Neural cell (in vitro differentiated cells): ENCODE data around the gene TSFM. TPM values are rescaled to one million over a fixed set of nuclear protein-coding genes. Genes with fewer than 3 reads are reported as not detected.

Source experiments
- H2AFZ ChIP-seq: fragments of 200-600, 300-800 bp; sonication (generic), shearing (Covaris generic); 2 replicates; pipeline ENCODE4 v1.6.0; 2014; ENCODE audit warnings: low read depth, mild to moderate bottlenecking, antibody characterized with exemption, low read length, moderate library complexity
- H3F3A ChIP-seq: fragments of 200-600 bp; shearing (Covaris generic); 2 replicates; pipeline ENCODE4 v1.6.1; 2016; ENCODE audit warnings: mild to moderate bottlenecking, moderate library complexity, mixed read lengths, antibody characterized with exemption, low read length; ENCODE audit not compliant: insufficient read depth, poor library complexity, severe bottlenecking
- H3K27ac ChIP-seq: fragments of 200-600, 300-800 bp; sonication (generic), shearing (Covaris generic); 2 replicates; pipeline ENCODE4 v1.5.1; 2014; ENCODE audit warnings: mild to moderate bottlenecking, low read length, moderate library complexity
- H3K27me3 ChIP-seq: fragments of 300-800, 200-600 bp; sonication (generic), shearing (Covaris generic); 2 replicates; pipeline ENCODE4 v1.6.0; 2014; ENCODE audit warnings: mild to moderate bottlenecking, low read depth, low read length, moderate library complexity; ENCODE audit not compliant: insufficient read depth
- H3K36me3 ChIP-seq: fragments of 300-800, 200-600 bp; sonication (generic), shearing (Covaris generic); 2 replicates; pipeline ENCODE4 v1.5.1; 2014; ENCODE audit warnings: mild to moderate bottlenecking, antibody characterized with exemption, low read length, moderate library complexity; ENCODE audit not compliant: insufficient read depth
- H3K4me2 ChIP-seq: fragments of 300-800, 200-600 bp; sonication (generic), shearing (Covaris generic); 2 replicates; pipeline ENCODE4 v1.6.0; 2014; ENCODE audit warnings: mild to moderate bottlenecking, low read length
- H3K4me3 ChIP-seq: fragments of 300-800, 200-600 bp; sonication (generic), shearing (Covaris generic); 2 replicates; pipeline ENCODE4 v1.5.1; 2014; ENCODE audit warnings: mild to moderate bottlenecking, low read length, moderate library complexity
- H3K79me2 ChIP-seq: fragments of 200-600 bp; shearing (Covaris generic); replicated peaks from 2 replicates; pipeline ENCODE4 v1.6.0; 2014; ENCODE audit warnings: mild to moderate bottlenecking, low read length, moderate library complexity; ENCODE audit not compliant: insufficient read depth
- H3K9ac ChIP-seq: fragments of 300-800, 200-600 bp; sonication (generic), shearing (Covaris generic); 2 replicates; pipeline ENCODE4 v1.6.1; 2016; ENCODE audit warnings: mild to moderate bottlenecking, low read length, mixed read lengths
- H3K9me2 ChIP-seq: fragments of 200-600 bp; shearing (Covaris generic); 2 replicates; pipeline ENCODE4 v1.6.1; 2016; ENCODE audit warnings: mild to moderate bottlenecking, low read length, mixed read lengths; ENCODE audit not compliant: insufficient read depth
- H3K9me3 ChIP-seq: fragments of 200-600, 300-800 bp; sonication (generic), shearing (Covaris generic); 2 replicates; pipeline ENCODE4 v1.6.1; 2016; ENCODE audit warnings: mild to moderate bottlenecking, mixed run types, low read length, moderate library complexity, mixed read lengths
- H4K20me1 ChIP-seq: fragments of 200-600 bp; shearing (Covaris generic); 2 replicates; pipeline ENCODE4 v1.6.1; 2016; ENCODE audit warnings: mild to moderate bottlenecking, mixed run types; ENCODE audit not compliant: insufficient read depth
- EP300 ChIP-seq: fragments of 450-650 bp; conservative IDR thresholded peaks from 2 replicates; pipeline ENCODE4 v1.6.1; 2014; ENCODE audit warnings: antibody characterized with exemption, mild to moderate bottlenecking, moderate library complexity; ENCODE audit not compliant: poor library complexity, severe bottlenecking
- EZH2 ChIP-seq: fragments of 200-600, 300-800 bp; shearing (Covaris generic), sonication (generic); IDR thresholded peaks from 2 replicates; pipeline ENCODE4 v1.6.1; 2014; ENCODE audit warnings: antibody characterized with exemption, low read length, borderline replicate concordance, mild to moderate bottlenecking; ENCODE audit not compliant: insufficient read depth, poor library complexity, severe bottlenecking
- MXI1 ChIP-seq: fragments of 450-650 bp; conservative IDR thresholded peaks from 2 replicates; pipeline ENCODE4 v1.6.1; 2014; ENCODE audit warnings: antibody characterized with exemption, mild to moderate bottlenecking; ENCODE audit not compliant: poor library complexity, severe bottlenecking
- POLR2AphosphoS5 ChIP-seq: IDR thresholded peaks from 2 replicates; pipeline ENCODE4 v1.6.1; 2012
- RAD21 ChIP-seq: fragments of 450-650 bp; conservative IDR thresholded peaks from 2 replicates; pipeline ENCODE4 v1.6.1; 2014; ENCODE audit warnings: antibody characterized with exemption, mild to moderate bottlenecking, moderate library complexity
- REST ChIP-seq: IDR thresholded peaks from 2 replicates; pipeline ENCODE4 v1.6.1; 2012; ENCODE audit warnings: borderline replicate concordance
- SMC3 ChIP-seq: fragments of 450-650 bp; conservative IDR thresholded peaks from 2 replicates; pipeline ENCODE4 v1.6.1; 2014; ENCODE audit warnings: antibody characterized with exemption, mild to moderate bottlenecking, moderate library complexity; ENCODE audit not compliant: poor library complexity
- TAF1 ChIP-seq: IDR thresholded peaks from 2 replicates; pipeline ENCODE4 v1.6.1; 2012; ENCODE audit warnings: low read depth
- polyA plus RNA-seq: library from polyadenylated mRNA; depleted of rRNA; stranded (reverse); fragments of >200 nt; gene quantifications from 2 replicates; pipeline ENCODE4 v1.2.3, GENCODE V29; 2014
- TF ChIP-seq, protein P1 (sequence below): fragments of 450-650 bp; IDR thresholded peaks from 2 replicates; pipeline ENCODE4 v1.5.1; 2014; ENCODE audit warnings: antibody characterized with exemption, mild to moderate bottlenecking, moderate library complexity; ENCODE audit not compliant: poor library complexity, severe bottlenecking

TSFM gene
- polyA plus RNA-seq, 1 donor from 2014 or later = 37.8 TPM

DNA sequence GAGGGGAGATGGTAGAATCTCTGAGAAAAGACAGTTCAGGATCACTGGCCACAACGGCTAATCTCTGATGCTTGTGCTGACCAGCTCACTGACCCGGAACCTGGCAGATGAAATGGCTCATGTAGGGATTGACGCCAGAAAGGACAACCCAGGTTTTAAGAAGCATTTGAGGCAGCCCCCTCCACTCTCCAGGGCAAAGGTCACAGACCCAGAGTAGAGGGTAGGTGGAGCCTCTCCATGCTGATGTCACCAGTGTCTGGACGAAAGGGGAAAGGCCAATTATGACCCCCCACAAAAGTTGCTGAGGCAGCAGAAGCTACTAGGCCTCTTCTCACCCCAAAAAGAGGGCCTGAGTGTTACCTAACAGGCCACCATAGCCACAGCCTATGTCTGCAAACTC lies 11.9 kb upstream of the TSFM start:
- H3K9ac ChIP-seq = no peak overlapping the region
- TF ChIP-seq SMC3 (no peak), EP300 (no peak), REST (no peak), TAF1 (no peak), POLR2AphosphoS5 (no peak), MXI1 (no peak), RAD21 (no peak), EZH2 (no peak)
- TF ChIP-seq, protein P1, sequence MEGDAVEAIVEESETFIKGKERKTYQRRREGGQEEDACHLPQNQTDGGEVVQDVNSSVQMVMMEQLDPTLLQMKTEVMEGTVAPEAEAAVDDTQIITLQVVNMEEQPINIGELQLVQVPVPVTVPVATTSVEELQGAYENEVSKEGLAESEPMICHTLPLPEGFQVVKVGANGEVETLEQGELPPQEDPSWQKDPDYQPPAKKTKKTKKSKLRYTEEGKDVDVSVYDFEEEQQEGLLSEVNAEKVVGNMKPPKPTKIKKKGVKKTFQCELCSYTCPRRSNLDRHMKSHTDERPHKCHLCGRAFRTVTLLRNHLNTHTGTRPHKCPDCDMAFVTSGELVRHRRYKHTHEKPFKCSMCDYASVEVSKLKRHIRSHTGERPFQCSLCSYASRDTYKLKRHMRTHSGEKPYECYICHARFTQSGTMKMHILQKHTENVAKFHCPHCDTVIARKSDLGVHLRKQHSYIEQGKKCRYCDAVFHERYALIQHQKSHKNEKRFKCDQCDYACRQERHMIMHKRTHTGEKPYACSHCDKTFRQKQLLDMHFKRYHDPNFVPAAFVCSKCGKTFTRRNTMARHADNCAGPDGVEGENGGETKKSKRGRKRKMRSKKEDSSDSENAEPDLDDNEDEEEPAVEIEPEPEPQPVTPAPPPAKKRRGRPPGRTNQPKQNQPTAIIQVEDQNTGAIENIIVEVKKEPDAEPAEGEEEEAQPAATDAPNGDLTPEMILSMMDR = no peak
- no peak overlapping the region for H3K4me2 ChIP-seq
- no peaks in the 10 kb centered on the region for H3K9me2 ChIP-seq
- H3K79me2 ChIP-seq = no peaks in the 10 kb centered on the region
- H3K9me3 ChIP-seq = no peaks in the 10 kb centered on the region
- H3F3A ChIP-seq = no peaks in the 10 kb centered on the region
- no peaks in the 10 kb centered on the region for H4K20me1 ChIP-seq
- H3K4me3 ChIP-seq = no peak overlapping the region
- H3K27me3 ChIP-seq = peaks cover 20% of the 10 kb centered on the region
- H3K27ac ChIP-seq = no peak overlapping the region
- no peak overlapping the region for H2AFZ ChIP-seq
- H3K36me3 ChIP-seq = no peaks in the 10 kb centered on the region

GRCh38 chr12:57771236-57771872 lies 11.2 kb upstream of the TSFM start:
- H3K79me2 ChIP-seq = no peaks in the 10 kb centered on the region
- peak overlapping the region; percentile 90 for H2AFZ ChIP-seq

More at GRCh38 chr12:57771236-57771872, 11.2 kb upstream of the TSFM start:
- H3K9ac ChIP-seq = peak overlapping the region; percentile 70
- no peaks in the 10 kb centered on the region for H3K9me2 ChIP-seq
- H3K4me3 ChIP-seq = peak overlapping the region; percentile 76
- H3K9me3 ChIP-seq = no peaks in the 10 kb centered on the region
- H4K20me1 ChIP-seq = no peaks in the 10 kb centered on the region
- peak overlapping the region; percentile 57 for H3K27ac ChIP-seq
- peak overlapping the region; percentile 79 for H3K4me2 ChIP-seq
- no peaks in the 10 kb centered on the region for H3F3A ChIP-seq
- H3K27me3 ChIP-seq = peaks cover 14% of the 10 kb centered on the region
- no peaks in the 10 kb centered on the region for H3K36me3 ChIP-seq
- TF ChIP-seq EZH2 = no peak
- no peak for TF ChIP-seq EP300
- TF ChIP-seq RAD21 = no peak
- no peak for TF ChIP-seq POLR2AphosphoS5
- TF ChIP-seq TAF1 = no peak
- no peak for TF ChIP-seq REST
- no peak for TF ChIP-seq MXI1
- no peak for TF ChIP-seq SMC3
- TF ChIP-seq, protein P1 = no peak
